Measurements from ENCODE around the gene ADGRF1.

DNA sequence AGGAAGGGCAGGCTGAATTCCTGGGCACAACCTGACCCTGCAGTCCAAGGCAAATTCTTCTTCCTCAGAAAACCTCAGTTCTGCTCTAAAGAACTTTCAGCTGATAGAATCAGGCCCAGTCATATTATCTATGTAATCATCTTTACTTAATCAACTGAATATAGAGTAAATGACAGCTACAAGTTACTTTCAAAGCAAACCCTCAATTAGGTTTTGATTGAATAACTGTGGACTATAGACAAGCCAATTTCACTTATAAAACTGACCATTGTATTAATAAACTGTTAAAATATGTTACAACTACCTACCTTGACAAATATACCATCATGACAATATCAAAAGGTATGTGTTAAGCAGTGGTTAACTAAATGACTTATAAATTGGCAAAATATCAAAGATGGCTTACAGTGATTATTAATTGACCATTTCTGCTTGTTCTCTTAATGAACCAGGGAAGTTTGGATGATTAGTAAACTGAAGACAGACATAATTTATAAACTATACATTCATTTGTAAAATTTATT, 74.2 kb downstream of the ADGRF1 start:
- TF ChIP-seq GATA2 (IDR thresholded peaks at IDR 0.05; ENCODE audit: low read depth, low read length) (no peak), GATA3 (IDR thresholded peaks at IDR 0.05; ENCODE audit: low read depth, low read length) (no peak)
